Type B pancreatic cell (in vitro differentiated cells): ENCODE data around the gene EREG. TPM values are rescaled to one million over a fixed set of nuclear protein-coding genes. Genes with fewer than 3 reads are reported as not detected.

ENCODE experiments used
- DNase-seq: peaks from one replicate; pipeline ENCODE4 v3.0.0; 2021; ENCODE audit warnings: mixed read lengths; ENCODE audit not compliant: unreplicated experiment; ENCODE audit errors: extremely low spot score
- H3K27ac Mint-ChIP-seq: 2 replicates; pipeline ENCODE4 v1.8.0; 2021; ENCODE audit warnings: mild to moderate bottlenecking, mixed read lengths
- H3K27me3 Mint-ChIP-seq: 2 replicates; pipeline ENCODE4 v1.8.0; 2021; ENCODE audit warnings: mixed read lengths
- H3K36me3 Mint-ChIP-seq: 2 replicates; pipeline ENCODE4 v1.8.0; 2021; ENCODE audit warnings: mixed read lengths
- H3K4me1 Mint-ChIP-seq: one replicate; pipeline ENCODE4 v1.8.0; 2021; ENCODE audit warnings: mixed read lengths; ENCODE audit not compliant: unreplicated experiment
- H3K4me3 Mint-ChIP-seq: 2 replicates; pipeline ENCODE4 v1.8.0; 2021; ENCODE audit warnings: mild to moderate bottlenecking, mixed read lengths
- H3K9me3 Mint-ChIP-seq: 2 replicates; pipeline ENCODE4 v1.8.0; 2021; ENCODE audit warnings: mixed read lengths
- CTCF ChIP-seq: fragments of 200-600 bp; sonication (generic); conservative IDR thresholded peaks from 2 replicates; pipeline ENCODE4 v1.5.0; 2021; ENCODE audit warnings: antibody characterized with exemption, mild to moderate bottlenecking
- total RNA-seq: library from RNA; stranded (reverse); gene quantifications from 2 replicates; pipeline ENCODE4 v1.2.1, GENCODE V29; 2021; ENCODE audit warnings: low replicate concordance

EREG gene
- total RNA-seq, 1 donor from 2014 or later, result 3.1 TPM

- H3K27ac Mint-ChIP-seq, result no peak overlapping the region
- no peak for DNase-seq
These were observed 9.2 kb downstream of the EREG start for GRCh38 chr4:74374128-74374527.

GRCh38 chr4:74374561-74375327, 9.8 kb downstream of the EREG start:
- no peak for TF ChIP-seq CTCF
- H3K27ac Mint-ChIP-seq, result peak overlapping the region; percentile 73
- H3K4me3 Mint-ChIP-seq, result no peak overlapping the region
- no peaks in the 10 kb centered on the region for H3K36me3 Mint-ChIP-seq
- no peak for DNase-seq
- H3K27me3 Mint-ChIP-seq, result peaks cover 5% of the 10 kb centered on the region
- no peaks in the 10 kb centered on the region for H3K4me1 Mint-ChIP-seq
- H3K9me3 Mint-ChIP-seq, result no peaks in the 10 kb centered on the region

More at GRCh38 chr4:74374128-74374527, 9.2 kb downstream of the EREG start:
- peaks cover 7% of the 10 kb centered on the region for H3K27me3 Mint-ChIP-seq
- H3K4me1 Mint-ChIP-seq, result no peaks in the 10 kb centered on the region
- TF ChIP-seq CTCF, result no peak
- H3K36me3 Mint-ChIP-seq, result no peaks in the 10 kb centered on the region
- H3K9me3 Mint-ChIP-seq, result no peaks in the 10 kb centered on the region
- H3K4me3 Mint-ChIP-seq, result no peak overlapping the region

GRCh38 chr4:74375824-74376426, 11.0 kb downstream of the EREG start:
- no peaks in the 10 kb centered on the region for H3K9me3 Mint-ChIP-seq
- H3K27me3 Mint-ChIP-seq, result peaks cover 5% of the 10 kb centered on the region

GRCh38 chr4:74376888-74377483, 12.0 kb downstream of the EREG start:
- H3K4me1 Mint-ChIP-seq, result no peaks in the 10 kb centered on the region
- no peak for DNase-seq
- TF ChIP-seq CTCF, result peak; percentile 74
- no peak overlapping the region for H3K4me3 Mint-ChIP-seq
- no peaks in the 10 kb centered on the region for H3K36me3 Mint-ChIP-seq
- no peaks in the 10 kb centered on the region for H3K9me3 Mint-ChIP-seq
- H3K27me3 Mint-ChIP-seq, result peaks cover 5% of the 10 kb centered on the region
- no peak overlapping the region for H3K27ac Mint-ChIP-seq

More at GRCh38 chr4:74375824-74376426, 11.0 kb downstream of the EREG start:
- H3K4me3 Mint-ChIP-seq, result no peak overlapping the region
- H3K27ac Mint-ChIP-seq, result peak overlapping the region; percentile 46
- no peaks in the 10 kb centered on the region for H3K4me1 Mint-ChIP-seq
- H3K36me3 Mint-ChIP-seq, result no peaks in the 10 kb centered on the region
- no peak for TF ChIP-seq CTCF
- DNase-seq, result no peak

GRCh38 chr4:74377714-74378113, 12.8 kb downstream of the EREG start:
- Mint-ChIP-seq H3K27ac (no peak overlapping the region), H3K36me3 (no peaks in the 10 kb centered on the region), H3K4me3 (no peak overlapping the region), H3K4me1 (no peaks in the 10 kb centered on the region), H3K9me3 (no peaks in the 10 kb centered on the region), H3K27me3 (peaks cover 5% of the 10 kb centered on the region)
- DNase-seq, result no peak
- TF ChIP-seq CTCF, result no peak
